GM12878 (cell line): ENCODE results near the gene ZNF474.

ENCODE experiments used
- BCL11A ChIP-seq: IDR thresholded peaks from 2 replicates; pipeline ENCODE4 v1.6.1; 2011; ENCODE audit warnings: low read depth, low read length
- FOS ChIP-seq: IDR thresholded peaks from 3 replicates; pipeline ENCODE4 v1.6.1; 2011; ENCODE audit warnings: borderline replicate concordance; ENCODE audit not compliant: insufficient read length; ENCODE audit errors: extremely low read depth
- PML ChIP-seq: IDR thresholded peaks from 2 replicates; pipeline ENCODE4 v1.6.1; 2012; ENCODE audit warnings: low read length, inconsistent platforms
- POLR2A ChIP-seq: IDR thresholded peaks from 2 replicates; pipeline ENCODE4 v1.6.1; 2011; ENCODE audit warnings: low read depth, mild to moderate bottlenecking, low read length
- RFX5 ChIP-seq: IDR thresholded peaks from 2 replicates; pipeline ENCODE4 v1.6.1; 2011; ENCODE audit warnings: low read depth, low read length, improper control_type of control experiment
- SIN3A ChIP-seq: IDR thresholded peaks from 2 replicates; pipeline ENCODE4 v1.6.1; 2012; ENCODE audit warnings: low read depth, low read length, improper control_type of control experiment
- SIX5 ChIP-seq: IDR thresholded peaks from 2 replicates; pipeline ENCODE4 v1.6.1; 2011; ENCODE audit warnings: mild to moderate bottlenecking, low read depth, low read length, moderate library complexity; ENCODE audit not compliant: severe bottlenecking
- ZNF274 ChIP-seq: IDR thresholded peaks from one replicate; pipeline ENCODE4 v1.8.0; 2011; ENCODE audit not compliant: insufficient read length, insufficient read depth
- TF ChIP-seq, protein P1 (sequence below), 3 experiments: IDR thresholded peaks in 2 of 3; conservative IDR thresholded peaks in 1 of 3; 2 replicates each; pipeline ENCODE4 v1.5.1; 2011; ENCODE audit warnings: low read depth in 3 of 3, low read length in 3 of 3, mild to moderate bottlenecking in 3 of 3, control low read depth in 2 of 3, moderate library complexity in 2 of 3, inconsistent platforms in 1 of 3, mixed read lengths in 1 of 3; ENCODE audit not compliant: control insufficient read depth in 2 of 3, insufficient read depth in 1 of 3; ENCODE audit errors: extremely low read depth in 1 of 3

- TF ChIP-seq, protein P1, sequence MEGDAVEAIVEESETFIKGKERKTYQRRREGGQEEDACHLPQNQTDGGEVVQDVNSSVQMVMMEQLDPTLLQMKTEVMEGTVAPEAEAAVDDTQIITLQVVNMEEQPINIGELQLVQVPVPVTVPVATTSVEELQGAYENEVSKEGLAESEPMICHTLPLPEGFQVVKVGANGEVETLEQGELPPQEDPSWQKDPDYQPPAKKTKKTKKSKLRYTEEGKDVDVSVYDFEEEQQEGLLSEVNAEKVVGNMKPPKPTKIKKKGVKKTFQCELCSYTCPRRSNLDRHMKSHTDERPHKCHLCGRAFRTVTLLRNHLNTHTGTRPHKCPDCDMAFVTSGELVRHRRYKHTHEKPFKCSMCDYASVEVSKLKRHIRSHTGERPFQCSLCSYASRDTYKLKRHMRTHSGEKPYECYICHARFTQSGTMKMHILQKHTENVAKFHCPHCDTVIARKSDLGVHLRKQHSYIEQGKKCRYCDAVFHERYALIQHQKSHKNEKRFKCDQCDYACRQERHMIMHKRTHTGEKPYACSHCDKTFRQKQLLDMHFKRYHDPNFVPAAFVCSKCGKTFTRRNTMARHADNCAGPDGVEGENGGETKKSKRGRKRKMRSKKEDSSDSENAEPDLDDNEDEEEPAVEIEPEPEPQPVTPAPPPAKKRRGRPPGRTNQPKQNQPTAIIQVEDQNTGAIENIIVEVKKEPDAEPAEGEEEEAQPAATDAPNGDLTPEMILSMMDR (IDR thresholded peaks at IDR 0.05 in 2 of 3, conservative IDR thresholded peaks at IDR 0.05 in 1 of 3; ENCODE audit: control insufficient read depth in 2 of 3, extremely low read depth in 1 of 3, insufficient read depth in 1 of 3, low read depth in 3 of 3, low read length in 3 of 3), result no peak
- no peak for TF ChIP-seq FOS
- no peak for TF ChIP-seq POLR2A
- TF ChIP-seq SIX5, result no peak
- TF ChIP-seq PML, result no peak
- TF ChIP-seq SIN3A, result no peak
- no peak for TF ChIP-seq ZNF274
- TF ChIP-seq BCL11A, result no peak
- no peak for TF ChIP-seq RFX5
Observed at GRCh38 chr5:122130152-122130551, 806 bp downstream of the ZNF474 start.
